Measurements from ENCODE around the gene PNMA3. TPM values are rescaled to one million over a fixed set of nuclear protein-coding genes. Genes with fewer than 3 reads are reported as not detected.

PNMA3 gene
- total RNA-seq, 1 experiment from 2014 or later, result 0.41 TPM

- BruUV-seq (replicated peaks), result no TSS peak
- ATAC-seq (no peak), DNase-seq (ENCODE audit: low read depth, low spot score) (no peak)
Measured at GRCh38 chrX:153049093-153049492, 7.2 kb upstream of the PNMA3 start.

GRCh38 chrX:153052534-153052933 is 3.7 kb upstream of the PNMA3 start:
- Histone ChIP-seq H3K9me3 (ENCODE audit: control insufficient read depth, insufficient read depth, low read depth, low read length) (no peaks in the 10 kb centered on the region), H3K4me1 (ENCODE audit: control insufficient read depth, insufficient read depth, low read length) (no peaks in the 10 kb centered on the region), H3K4me3 (ENCODE audit: low read depth in 2 of 2, low read length in 2 of 2) (no peak overlapping the region), H3K27me3 (ENCODE audit: control insufficient read depth, insufficient read depth, low read length) (peaks cover 16% of the 10 kb centered on the region), H3K27ac (ENCODE audit: low read length) (no peak overlapping the region), H3K36me3 (ENCODE audit: control insufficient read depth, insufficient read depth, low read length) (no peaks in the 10 kb centered on the region)
- in situ Hi-C loops (cut with HindIII; ENCODE audit: low pct_unique_long_range_greater_than_20kb, low sequenced_read_pairs), result no loop called here
- ChIA-PET CTCF (no interaction called here), POLR2A (no interaction called here)
- intact Hi-C loops (cut with micrococcal nuclease; ENCODE audit: unreplicated experiment), result no loop called here
- BruUV-seq (replicated peaks), result no TSS peak
- ATAC-seq (no peak), DNase-seq (ENCODE audit: low read depth, low spot score) (no peak)
- TF ChIP-seq TCF7L2 (IDR thresholded peaks at IDR 0.05; ENCODE audit: low read depth, low read length), result no peak

More at GRCh38 chrX:153049093-153049492, 7.2 kb upstream of the PNMA3 start:
- ChIA-PET CTCF (no interaction called here), POLR2A (no interaction called here)
- in situ Hi-C loops (cut with HindIII; ENCODE audit: low pct_unique_long_range_greater_than_20kb, low sequenced_read_pairs) (no loop called here), intact Hi-C loops (cut with micrococcal nuclease; ENCODE audit: unreplicated experiment) (no loop called here)
- no peaks in the 10 kb centered on the region for H3K4me1 ChIP-seq (ENCODE audit: control insufficient read depth, insufficient read depth, low read length)
- TF ChIP-seq SIN3A (IDR thresholded peaks at IDR 0.05; ENCODE audit: borderline replicate concordance, insufficient read depth, low read depth, low read length) (no peak), TCF7L2 (IDR thresholded peaks at IDR 0.05; ENCODE audit: low read depth, low read length) (no peak), POLR2AphosphoS5 (IDR thresholded peaks at IDR 0.05; ENCODE audit: low read depth, low read length) (no peak), REST (IDR thresholded peaks at IDR 0.05; ENCODE audit: insufficient read depth in 1 of 2, low read depth in 2 of 2, low read length in 1 of 2) (no peak)
- TF ChIP-seq, protein P1, sequence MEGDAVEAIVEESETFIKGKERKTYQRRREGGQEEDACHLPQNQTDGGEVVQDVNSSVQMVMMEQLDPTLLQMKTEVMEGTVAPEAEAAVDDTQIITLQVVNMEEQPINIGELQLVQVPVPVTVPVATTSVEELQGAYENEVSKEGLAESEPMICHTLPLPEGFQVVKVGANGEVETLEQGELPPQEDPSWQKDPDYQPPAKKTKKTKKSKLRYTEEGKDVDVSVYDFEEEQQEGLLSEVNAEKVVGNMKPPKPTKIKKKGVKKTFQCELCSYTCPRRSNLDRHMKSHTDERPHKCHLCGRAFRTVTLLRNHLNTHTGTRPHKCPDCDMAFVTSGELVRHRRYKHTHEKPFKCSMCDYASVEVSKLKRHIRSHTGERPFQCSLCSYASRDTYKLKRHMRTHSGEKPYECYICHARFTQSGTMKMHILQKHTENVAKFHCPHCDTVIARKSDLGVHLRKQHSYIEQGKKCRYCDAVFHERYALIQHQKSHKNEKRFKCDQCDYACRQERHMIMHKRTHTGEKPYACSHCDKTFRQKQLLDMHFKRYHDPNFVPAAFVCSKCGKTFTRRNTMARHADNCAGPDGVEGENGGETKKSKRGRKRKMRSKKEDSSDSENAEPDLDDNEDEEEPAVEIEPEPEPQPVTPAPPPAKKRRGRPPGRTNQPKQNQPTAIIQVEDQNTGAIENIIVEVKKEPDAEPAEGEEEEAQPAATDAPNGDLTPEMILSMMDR (IDR thresholded peaks at IDR 0.05), result no peak
- H3K4me3 ChIP-seq (ENCODE audit: low read depth in 2 of 2, low read length in 2 of 2), result no peak overlapping the region
- no peaks in the 10 kb centered on the region for H3K36me3 ChIP-seq (ENCODE audit: control insufficient read depth, insufficient read depth, low read length)
- peaks cover 15% of the 10 kb centered on the region for H3K27me3 ChIP-seq (ENCODE audit: control insufficient read depth, insufficient read depth, low read length)
- H3K9me3 ChIP-seq (ENCODE audit: control insufficient read depth, insufficient read depth, low read depth, low read length), result no peaks in the 10 kb centered on the region
- H3K27ac ChIP-seq (ENCODE audit: low read length), result no peak overlapping the region

- Histone ChIP-seq H3K27me3 (ENCODE audit: control insufficient read depth, insufficient read depth, low read length) (peaks cover 16% of the 10 kb centered on the region), H3K27ac (ENCODE audit: low read length) (no peak overlapping the region), H3K4me3 (ENCODE audit: low read depth in 2 of 2, low read length in 2 of 2) (no peak overlapping the region), H3K9me3 (ENCODE audit: control insufficient read depth, insufficient read depth, low read depth, low read length) (no peaks in the 10 kb centered on the region), H3K4me1 (ENCODE audit: control insufficient read depth, insufficient read depth, low read length) (no peaks in the 10 kb centered on the region), H3K36me3 (ENCODE audit: control insufficient read depth, insufficient read depth, low read length) (no peaks in the 10 kb centered on the region)
- POLR2A ChIA-PET, result no interaction called here
- intact Hi-C loops (cut with micrococcal nuclease; ENCODE audit: unreplicated experiment), result no loop called here
- DNase-seq (ENCODE audit: low read depth, low spot score) (no peak), ATAC-seq (no peak)
- CTCF ChIA-PET, result no interaction called here
- no TSS peak for BruUV-seq (replicated peaks)
- in situ Hi-C loops (cut with HindIII; ENCODE audit: low pct_unique_long_range_greater_than_20kb, low sequenced_read_pairs), result no loop called here
- TF ChIP-seq REST (IDR thresholded peaks at IDR 0.05; ENCODE audit: insufficient read depth in 1 of 2, low read depth in 2 of 2, low read length in 1 of 2) (no peak), POLR2AphosphoS5 (IDR thresholded peaks at IDR 0.05; ENCODE audit: low read depth, low read length) (no peak), SIN3A (IDR thresholded peaks at IDR 0.05; ENCODE audit: borderline replicate concordance, insufficient read depth, low read depth, low read length) (no peak), TCF7L2 (IDR thresholded peaks at IDR 0.05; ENCODE audit: low read depth, low read length) (no peak)
- TF ChIP-seq, protein P1 (IDR thresholded peaks at IDR 0.05), result no peak
Measured at GRCh38 chrX:153057281-153057680, 1.0 kb downstream of the PNMA3 start.

All from Panc1 (cell line).